Activated naive CD4-positive, alpha-beta T cell (primary cell): Measurements from ENCODE around the gene ZSCAN20.

ENCODE experiments used
- DNase-seq, 4 experiments: peaks; one replicate each; lab custom pipeline; 2025; lab: John Stamatoyannopoulos, UW

Gene ZSCAN20

GRCh38 chr1:33535334-33535733, 62.9 kb downstream of the ZSCAN20 start:
- no peak for DNase-seq

GRCh38 chr1:33537885-33538284, 65.4 kb downstream of the ZSCAN20 start:
- no peak for DNase-seq

- DNase-seq, result no peak
Observed at GRCh38 chr1:33541966-33542365, 69.5 kb downstream of the ZSCAN20 start.
